Activated naive CD8-positive, alpha-beta T cell treated with anti-CD3 and anti-CD28 coated beads, Interleukin-2, amount 10 ng/mL, durations not matched to agents 7 days and 5 days (primary cell): Measurements from ENCODE around the gene POLDIP3. TPM values are rescaled to one million over a fixed set of nuclear protein-coding genes. Genes with fewer than 3 reads are reported as not detected.

Experiments
- ATAC-seq: fragments of 150-1000 bp; cut with Tn5 transposase; one replicate; pipeline ENCODE4 v1.10.0; 2021; ENCODE audit warnings: low read depth, moderate library complexity
- POLR2A ChIA-PET: fragments of 350-600 bp; sonication (Branson Sonifier 250); formaldehyde crosslinking; loops from one replicate; lab custom pipeline; 2021; ENCODE audit warnings: antibody characterized with exemption; lab: Charles Lee
- DNase-seq: peaks from one replicate; pipeline ENCODE4 v3.0.0; 2021
- H3K27ac Mint-ChIP-seq: one replicate; pipeline ENCODE4 v1.8.0; 2022; ENCODE audit warnings: mild to moderate bottlenecking, mixed read lengths
- H3K27me3 Mint-ChIP-seq: one replicate; pipeline ENCODE4 v1.8.0; 2022; ENCODE audit warnings: mild to moderate bottlenecking, moderate library complexity, mixed read lengths
- H3K36me3 Mint-ChIP-seq: one replicate; pipeline ENCODE4 v1.8.0; 2021; ENCODE audit warnings: mild to moderate bottlenecking, mixed read lengths
- H3K4me1 Mint-ChIP-seq: one replicate; pipeline ENCODE4 v1.8.0; 2021; ENCODE audit warnings: mixed read lengths
- H3K4me3 Mint-ChIP-seq: one replicate; pipeline ENCODE4 v1.8.0; 2022; ENCODE audit warnings: mild to moderate bottlenecking, moderate library complexity, mixed read lengths
- H3K9me3 Mint-ChIP-seq: one replicate; pipeline ENCODE4 v1.8.0; 2021; ENCODE audit warnings: mixed read lengths
- total RNA-seq, 2 experiments: library from RNA; stranded (reverse); gene quantifications; one replicate each; pipeline ENCODE4 v1.2.3, GENCODE V29; 2021

The POLDIP3 gene
- total RNA-seq, 2 experiments from 2014 or later: 84.7 to 86.0 TPM

DNA sequence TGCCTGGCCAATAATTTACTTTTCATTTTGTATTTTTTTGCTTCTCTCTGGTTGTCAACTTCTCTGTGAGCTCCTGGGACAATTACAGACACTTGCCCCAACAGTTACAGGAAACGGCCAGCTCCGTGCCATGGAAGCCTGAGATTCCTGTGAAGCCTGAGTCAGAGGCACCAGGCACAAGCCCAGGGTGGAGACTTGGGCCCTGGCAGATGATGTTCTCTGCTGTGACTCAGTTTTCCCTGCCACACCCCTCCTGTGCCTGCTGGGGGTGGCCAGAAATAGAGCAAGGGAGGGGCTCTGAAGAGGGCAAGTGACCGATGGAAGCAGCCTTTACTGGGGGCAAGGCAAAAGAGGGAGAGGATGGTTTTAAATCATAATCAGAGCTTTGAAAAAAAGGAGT lies 20.8 kb upstream of the POLDIP3 start:
- Mint-ChIP-seq H3K27ac (no peak overlapping the region), H3K36me3 (peaks cover 2% of the 10 kb centered on the region), H3K27me3 (no peaks in the 10 kb centered on the region), H3K9me3 (no peaks in the 10 kb centered on the region), H3K4me1 (peaks cover 6% of the 10 kb centered on the region), H3K4me3 (no peak overlapping the region)
- DNase-seq (no peak), ATAC-seq (no peak)
- POLR2A ChIA-PET: interaction anchor here (0.6 kb wide), 1 partner anchor 11 kb away, joined by 3 read pairs; no protein-coding TSS in a partner anchor

DNA sequence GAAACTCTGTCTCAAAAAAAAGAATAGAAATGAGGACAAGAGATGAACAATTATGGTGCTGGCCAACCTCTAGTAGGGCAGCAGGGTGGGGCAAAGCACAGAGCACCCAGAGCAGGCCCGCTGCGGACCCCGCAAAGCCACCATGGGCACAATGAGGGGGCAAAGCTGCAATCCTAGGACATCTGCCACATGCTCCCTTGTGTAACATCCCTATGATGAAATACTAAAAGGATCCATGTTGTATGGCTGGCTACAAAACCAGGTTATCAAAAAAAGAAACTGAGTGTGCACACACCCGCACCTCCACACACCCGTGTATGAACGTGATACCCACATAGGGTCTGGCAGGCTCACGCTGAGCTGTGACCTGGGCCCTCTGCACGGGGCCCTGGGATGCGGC lies 18.3 kb upstream of the POLDIP3 start:
- Mint-ChIP-seq H3K36me3 (peaks cover 4% of the 10 kb centered on the region), H3K27ac (no peak overlapping the region), H3K4me3 (no peak overlapping the region), H3K27me3 (no peaks in the 10 kb centered on the region), H3K9me3 (no peaks in the 10 kb centered on the region), H3K4me1 (no peaks in the 10 kb centered on the region)
- no peak for ATAC-seq
- POLR2A ChIA-PET: no interaction called here
- DNase-seq: no peak

DNA sequence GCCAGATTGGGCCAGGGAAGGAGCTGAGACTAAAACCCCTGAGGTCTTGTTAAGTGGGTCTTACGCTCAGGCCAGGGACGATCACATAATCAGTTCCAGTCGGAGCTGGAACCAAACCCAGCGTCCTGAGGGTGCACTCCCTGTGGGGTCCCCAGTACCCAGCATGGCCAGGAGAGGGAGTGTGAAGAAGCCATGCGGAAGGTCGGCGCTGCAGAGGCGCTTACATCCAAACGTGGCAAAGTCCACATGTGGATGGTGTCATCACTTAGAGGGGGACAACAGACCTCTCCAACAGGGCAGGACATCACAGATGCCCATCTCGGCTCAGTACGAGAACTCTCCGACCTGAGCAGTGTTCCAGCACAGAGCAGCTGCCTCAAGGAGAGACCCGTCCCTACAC lies 17.4 kb upstream of the POLDIP3 start:
- Mint-ChIP-seq H3K9me3 (no peaks in the 10 kb centered on the region), H3K27me3 (no peaks in the 10 kb centered on the region), H3K4me1 (no peaks in the 10 kb centered on the region), H3K36me3 (peaks cover 4% of the 10 kb centered on the region), H3K27ac (no peak overlapping the region), H3K4me3 (no peak overlapping the region)
- no peak for DNase-seq
- POLR2A ChIA-PET: no interaction called here
- no peak for ATAC-seq

DNA sequence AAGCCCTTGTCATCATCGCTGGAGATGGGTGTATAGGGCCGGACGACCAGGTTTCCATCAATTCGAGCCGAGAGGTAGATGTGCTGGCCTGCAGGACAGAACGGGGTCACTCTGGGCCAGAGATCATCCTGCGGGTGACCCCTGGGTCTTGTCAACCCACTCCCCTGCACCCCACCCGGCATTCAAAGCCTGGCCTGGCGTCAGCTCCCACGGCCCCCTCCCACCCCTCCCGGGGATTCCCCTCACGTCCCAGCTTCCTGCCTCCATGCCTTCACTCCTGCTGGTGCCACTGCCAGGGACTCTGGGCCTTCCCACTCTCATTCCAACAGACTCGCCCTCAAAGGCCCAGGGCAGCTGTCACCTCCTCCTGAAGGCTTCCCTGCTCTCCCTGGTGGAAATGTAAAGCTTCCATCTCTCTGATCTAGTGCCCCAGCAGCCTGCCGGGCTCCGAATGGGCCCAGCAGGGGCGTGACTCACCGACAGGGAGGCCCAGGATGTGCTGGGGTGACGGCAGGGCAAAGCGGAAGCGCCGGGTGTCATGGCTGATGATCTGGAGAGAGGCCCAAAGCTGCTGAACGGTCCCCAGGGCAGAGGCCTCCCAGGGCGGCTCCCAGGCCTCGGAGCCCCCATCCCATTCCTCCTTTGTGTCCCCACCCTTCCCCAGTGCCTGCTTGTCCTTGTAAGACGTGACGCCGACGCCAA lies 16.4 kb upstream of the POLDIP3 start:
- ATAC-seq (no peak), DNase-seq (no peak)
- peaks cover 4% of the 10 kb centered on the region for H3K36me3 Mint-ChIP-seq
- no peaks in the 10 kb centered on the region for H3K9me3 Mint-ChIP-seq
- no peak overlapping the region for H3K4me3 Mint-ChIP-seq
- POLR2A ChIA-PET: no interaction called here
- no peaks in the 10 kb centered on the region for H3K4me1 Mint-ChIP-seq
- no peak overlapping the region for H3K27ac Mint-ChIP-seq
- H3K27me3 Mint-ChIP-seq: no peaks in the 10 kb centered on the region

DNA sequence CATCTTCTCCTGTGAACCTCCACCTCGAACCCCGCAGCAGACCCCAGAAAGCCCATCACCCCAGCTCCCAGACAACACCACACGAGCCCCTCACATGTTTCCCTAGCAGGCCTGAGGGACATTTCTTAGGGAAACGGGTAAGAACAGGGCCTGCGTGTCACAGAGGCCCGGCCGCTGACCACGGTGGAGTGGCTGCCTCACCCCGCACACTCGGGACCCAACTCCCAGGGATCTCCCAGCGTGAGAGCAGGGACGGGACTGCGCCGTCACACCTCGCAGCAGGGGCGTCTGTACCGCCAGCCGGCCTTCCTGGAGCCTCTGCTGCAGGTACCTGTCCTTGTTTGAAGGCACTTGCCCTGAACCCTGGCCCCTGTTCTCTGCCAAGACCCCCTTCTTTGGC lies 15.5 kb upstream of the POLDIP3 start:
- Mint-ChIP-seq H3K36me3 (peaks cover 3% of the 10 kb centered on the region), H3K9me3 (no peaks in the 10 kb centered on the region), H3K27me3 (no peaks in the 10 kb centered on the region), H3K27ac (no peak overlapping the region), H3K4me1 (no peaks in the 10 kb centered on the region), H3K4me3 (no peak overlapping the region)
- ATAC-seq (no peak), DNase-seq (no peak)
- POLR2A ChIA-PET: no interaction called here

DNA sequence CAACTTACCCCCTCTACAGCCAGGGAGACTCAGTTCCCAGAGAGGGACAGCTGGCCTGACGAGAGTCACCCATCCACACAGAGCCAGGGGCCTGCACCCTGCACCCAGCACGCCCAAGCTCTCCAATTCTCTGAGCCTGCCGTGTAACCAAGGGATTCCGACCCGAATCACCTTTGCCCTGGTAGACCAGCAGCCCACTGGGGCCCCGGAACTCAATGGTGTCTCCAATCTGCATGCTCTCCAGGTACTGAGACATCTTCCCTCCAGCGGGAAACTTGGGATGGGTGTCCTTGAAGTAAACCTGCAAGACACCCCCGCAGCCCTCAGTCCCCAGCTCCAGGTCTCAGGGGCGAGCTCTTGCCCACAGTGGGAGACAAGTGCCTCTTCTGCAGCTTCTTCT lies 13.3 kb upstream of the POLDIP3 start:
- ATAC-seq (no peak), DNase-seq (no peak)
- no peaks in the 10 kb centered on the region for H3K4me1 Mint-ChIP-seq
- H3K36me3 Mint-ChIP-seq: peaks cover 3% of the 10 kb centered on the region
- H3K4me3 Mint-ChIP-seq: no peak overlapping the region
- H3K27ac Mint-ChIP-seq: no peak overlapping the region
- no peaks in the 10 kb centered on the region for H3K9me3 Mint-ChIP-seq
- POLR2A ChIA-PET: interaction anchor here (1.6 kb wide), 1 partner anchor 14 kb away, joined by 5 read pairs; the partner anchor contains the start of gene POLDIP3
- H3K27me3 Mint-ChIP-seq: no peaks in the 10 kb centered on the region

DNA sequence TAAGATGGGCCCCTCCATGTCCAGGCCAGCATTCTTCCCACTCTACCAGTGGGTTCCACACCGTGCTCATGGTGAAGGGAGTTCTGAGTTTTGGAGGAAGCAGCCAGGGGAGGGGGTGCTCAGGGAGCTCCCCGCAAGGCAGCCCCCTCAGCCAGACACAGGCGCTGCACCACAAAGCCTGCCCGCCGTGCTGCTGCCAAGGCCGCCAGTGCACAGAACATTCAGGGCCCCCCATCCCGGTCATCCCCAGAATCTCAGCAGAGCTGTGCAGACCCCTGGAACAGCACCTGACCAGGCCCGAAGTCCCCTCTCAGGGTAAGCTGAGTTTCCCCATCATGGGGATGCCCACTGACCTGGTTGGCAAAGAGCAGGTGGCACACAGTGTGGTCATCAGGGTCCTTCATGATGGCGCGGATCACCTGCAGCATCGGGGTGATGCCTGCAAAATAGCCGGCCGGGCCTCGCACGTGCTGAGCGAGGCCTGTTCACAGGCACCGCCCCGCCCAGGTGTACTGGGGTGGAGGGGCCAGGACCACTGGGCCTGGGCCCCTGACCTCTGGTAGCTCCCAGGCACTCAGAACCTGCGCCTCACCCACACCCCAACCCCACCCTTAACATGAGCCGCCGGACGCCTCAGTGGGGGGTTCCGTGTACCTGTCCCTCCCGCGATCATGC lies 12.4 kb upstream of the POLDIP3 start:
- DNase-seq: no peak
- no peaks in the 10 kb centered on the region for H3K27me3 Mint-ChIP-seq

DNA sequence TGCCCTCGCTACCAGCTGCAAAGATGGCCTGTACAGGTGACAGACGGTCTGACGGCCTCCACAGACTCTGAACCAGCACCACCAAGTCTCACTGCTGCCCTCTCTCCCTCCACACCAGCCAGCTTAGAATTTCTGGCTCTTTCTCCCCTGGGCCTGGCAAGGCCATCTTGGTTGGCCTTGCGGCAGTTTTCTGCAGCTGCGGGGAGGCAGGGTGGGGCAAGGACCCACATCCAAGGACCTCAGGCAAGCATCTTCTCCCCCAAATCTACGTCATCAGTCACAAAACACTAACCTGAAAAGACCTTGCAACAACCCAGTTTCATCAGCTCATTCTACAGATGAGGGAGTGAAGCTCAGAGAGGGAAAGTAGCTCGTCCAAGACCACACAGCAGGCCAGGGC lies 11.7 kb upstream of the POLDIP3 start:
- Mint-ChIP-seq H3K4me3 (no peak overlapping the region), H3K36me3 (peaks cover 2% of the 10 kb centered on the region), H3K27ac (no peak overlapping the region), H3K27me3 (no peaks in the 10 kb centered on the region), H3K4me1 (peaks cover 2% of the 10 kb centered on the region), H3K9me3 (no peaks in the 10 kb centered on the region)
- ATAC-seq (no peak), DNase-seq (no peak)
- POLR2A ChIA-PET: interaction anchor here (1.0 kb wide), 2 partner anchors 12 to 22 kb away, joined by 3 to 5 read pairs; partner anchors contain the start of gene CYB5R3

More for the DNA sequence above, 12.4 kb upstream of the POLDIP3 start:
- no peaks in the 10 kb centered on the region for H3K4me1 Mint-ChIP-seq
- H3K9me3 Mint-ChIP-seq: no peaks in the 10 kb centered on the region
- ATAC-seq: no peak
- no peak overlapping the region for H3K27ac Mint-ChIP-seq
- no peak overlapping the region for H3K4me3 Mint-ChIP-seq
- peaks cover 2% of the 10 kb centered on the region for H3K36me3 Mint-ChIP-seq
- POLR2A ChIA-PET: interaction anchor here (0.5 to 1.6 kb wide), 3 partner anchors 13 to 457 kb away, joined by 3 to 5 read pairs (median 3); partner anchors contain the start of genes CYB5R3 and POLDIP3

DNA sequence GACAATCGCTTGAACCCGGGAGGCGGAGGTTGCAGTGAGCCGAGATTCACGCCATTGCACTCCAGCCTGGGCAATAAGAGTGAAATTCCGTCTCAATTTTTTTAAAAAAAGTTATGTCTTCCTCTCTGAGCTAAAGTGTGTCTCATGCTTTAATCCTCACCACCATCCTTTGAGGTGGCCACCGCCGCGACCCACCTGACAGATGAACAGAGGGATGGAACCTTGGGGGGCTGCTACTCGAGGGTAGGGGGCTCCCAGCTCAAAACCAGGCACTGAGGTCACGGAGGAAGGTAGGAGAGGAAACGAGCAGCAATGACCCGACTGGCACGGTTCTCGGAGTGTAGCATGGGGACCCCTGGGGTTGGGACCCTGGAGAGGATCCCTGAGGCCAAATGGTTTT lies 10.7 kb upstream of the POLDIP3 start:
- peaks cover 2% of the 10 kb centered on the region for H3K36me3 Mint-ChIP-seq
- POLR2A ChIA-PET: interaction anchor here (1.0 to 3.0 kb wide), 2 partner anchors 10 to 13 kb away, joined by 5 to 22 read pairs; partner anchors contain the start of gene POLDIP3
- no peak overlapping the region for H3K4me3 Mint-ChIP-seq
- no peaks in the 10 kb centered on the region for H3K9me3 Mint-ChIP-seq
- no peak overlapping the region for H3K27ac Mint-ChIP-seq
- ATAC-seq (no peak), DNase-seq (no peak)
- peaks cover 5% of the 10 kb centered on the region for H3K4me1 Mint-ChIP-seq
- H3K27me3 Mint-ChIP-seq: no peaks in the 10 kb centered on the region

DNA sequence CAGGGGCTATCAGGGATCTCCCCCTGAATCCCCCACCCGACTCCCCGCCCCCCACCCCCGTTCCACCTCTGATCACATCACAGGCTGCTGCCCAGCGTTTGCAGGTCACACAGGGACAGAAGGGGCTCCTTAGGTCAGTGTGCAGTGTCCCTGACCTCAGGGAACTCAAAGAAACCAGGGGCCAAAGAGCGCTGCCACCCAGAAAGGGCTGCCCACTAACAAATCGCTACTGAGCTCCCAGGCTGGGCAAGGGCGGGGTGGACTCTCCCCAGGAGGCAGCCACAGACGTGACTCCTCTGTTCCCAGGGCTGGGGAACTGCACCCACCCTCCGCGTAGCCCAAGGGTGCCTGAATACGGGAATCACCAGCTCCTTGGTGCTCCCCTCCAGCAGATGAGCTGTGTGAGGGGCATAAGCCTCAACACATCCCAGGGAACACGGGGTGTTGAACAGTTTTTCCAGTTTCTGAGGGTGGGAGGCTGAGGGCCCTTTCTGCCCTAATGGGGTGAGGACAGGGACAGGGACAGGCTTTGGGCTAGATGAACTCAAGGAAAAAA lies 9.9 kb upstream of the POLDIP3 start:
- no peak overlapping the region for H3K27ac Mint-ChIP-seq
- H3K36me3 Mint-ChIP-seq: no peaks in the 10 kb centered on the region
- POLR2A ChIA-PET: interaction anchor here (3.0 kb wide), 1 partner anchor 9 kb away, joined by 22 read pairs; the partner anchor contains the start of gene POLDIP3
- peaks cover 5% of the 10 kb centered on the region for H3K4me1 Mint-ChIP-seq
- no peaks in the 10 kb centered on the region for H3K9me3 Mint-ChIP-seq
- H3K4me3 Mint-ChIP-seq: no peak overlapping the region
- H3K27me3 Mint-ChIP-seq: no peaks in the 10 kb centered on the region
- ATAC-seq (no peak), DNase-seq (no peak)

DNA sequence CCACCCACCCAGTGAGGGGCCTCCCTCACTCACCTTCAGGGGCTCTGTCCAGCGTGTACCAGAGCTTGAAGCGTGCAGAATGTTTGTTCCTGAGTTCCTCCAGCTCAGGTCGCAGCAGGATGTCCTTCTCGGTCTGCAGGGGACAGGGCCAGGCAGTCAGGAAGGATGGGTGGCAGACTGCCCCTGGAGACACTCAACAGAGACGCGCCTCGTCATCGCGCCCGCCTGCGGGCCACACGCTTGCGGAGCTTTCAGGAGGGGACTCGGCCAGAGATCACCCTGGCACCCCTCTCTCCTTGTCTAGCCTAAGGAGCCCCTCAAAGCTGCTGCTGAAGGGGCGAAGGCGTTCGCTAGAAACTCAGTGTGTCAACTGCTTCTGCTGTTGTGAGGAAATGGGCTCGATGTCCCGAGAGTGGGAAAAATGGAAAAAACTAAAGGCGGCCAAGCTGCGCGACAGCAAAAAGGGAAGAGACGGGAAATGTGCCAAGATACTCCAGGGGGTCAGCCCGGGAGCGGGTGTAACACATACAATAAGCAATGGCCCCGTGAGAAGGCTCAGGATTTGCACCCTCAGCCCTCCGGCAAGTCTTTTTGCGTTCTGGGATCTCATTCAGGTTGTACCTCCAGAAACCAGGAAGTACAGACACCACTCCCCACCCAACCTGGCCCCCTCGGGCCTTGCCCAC lies 9.2 kb upstream of the POLDIP3 start:
- H3K4me1 Mint-ChIP-seq: peaks cover 5% of the 10 kb centered on the region
- ATAC-seq (no peak), DNase-seq (no peak)
- no peaks in the 10 kb centered on the region for H3K9me3 Mint-ChIP-seq
- no peaks in the 10 kb centered on the region for H3K27me3 Mint-ChIP-seq
- POLR2A ChIA-PET: interaction anchor here (3.0 kb wide), 1 partner anchor 9 kb away, joined by 22 read pairs; the partner anchor contains the start of gene POLDIP3
- H3K27ac Mint-ChIP-seq: no peak overlapping the region
- H3K4me3 Mint-ChIP-seq: no peak overlapping the region
- H3K36me3 Mint-ChIP-seq: no peaks in the 10 kb centered on the region

DNA sequence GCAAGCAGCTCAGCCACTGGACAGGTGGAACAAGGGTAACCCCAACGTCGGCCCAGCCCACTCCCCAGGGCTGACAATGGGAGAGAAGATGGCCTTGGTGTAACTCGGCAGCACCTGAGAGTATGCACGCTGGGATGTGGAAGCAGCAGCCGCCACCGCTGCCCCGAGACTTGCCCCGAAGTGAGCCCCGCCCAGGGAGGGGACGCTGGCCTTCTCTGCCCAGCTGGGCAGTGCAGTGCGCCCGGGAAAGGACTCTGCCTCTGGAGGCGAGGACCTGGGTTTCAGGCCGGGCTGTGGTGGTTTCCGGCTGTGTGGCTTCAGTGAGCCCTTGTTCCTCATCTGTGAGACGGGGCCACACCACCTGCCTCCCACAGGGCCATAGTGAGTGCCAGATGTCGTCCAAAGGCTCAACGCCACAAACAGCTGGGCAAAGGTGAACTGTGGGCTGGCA lies 8.6 kb upstream of the POLDIP3 start:
- DNase-seq (no peak), ATAC-seq (no peak)
- H3K4me3 Mint-ChIP-seq: no peak overlapping the region
- no peak overlapping the region for H3K27ac Mint-ChIP-seq
- POLR2A ChIA-PET: interaction anchor here (3.0 kb wide), 1 partner anchor 8 kb away, joined by 22 read pairs; the partner anchor contains the start of gene POLDIP3
- no peaks in the 10 kb centered on the region for H3K9me3 Mint-ChIP-seq
- no peaks in the 10 kb centered on the region for H3K36me3 Mint-ChIP-seq
- H3K27me3 Mint-ChIP-seq: no peaks in the 10 kb centered on the region
- H3K4me1 Mint-ChIP-seq: peaks cover 5% of the 10 kb centered on the region
